Suprapubic skin (tissue), 4 donors: ENCODE measurements around the gene MAP2K2. TPM values are rescaled to one million over a fixed set of nuclear protein-coding genes. Genes with fewer than 3 reads are reported as not detected.
A peak's percentile ranks its signal among the peaks of the same experiment; 100 is the strongest.

Source experiments
- DNase-seq, 2 donors: peaks; one replicate each; pipeline ENCODE4 v3.0.0-alpha.2; 2019; ENCODE audit warnings: low spot score in 2 of 2
- H3K27ac ChIP-seq: fragments of 200-600 bp; sonication (generic); one replicate; pipeline ENCODE4 v1.5.1; 2019
- H3K27me3 ChIP-seq: fragments of 200-600 bp; sonication (generic); one replicate; pipeline ENCODE4 v1.5.1; 2019
- H3K36me3 ChIP-seq: fragments of 200-600 bp; sonication (generic); one replicate; pipeline ENCODE4 v1.5.1; 2019
- H3K4me1 ChIP-seq: fragments of 200-600 bp; sonication (generic); one replicate; pipeline ENCODE4 v1.5.1; 2019
- H3K4me3 ChIP-seq: fragments of 200-600 bp; sonication (generic); one replicate; pipeline ENCODE4 v1.5.1; 2019; ENCODE audit warnings: mild to moderate bottlenecking
- H3K9me3 ChIP-seq: fragments of 200-600 bp; sonication (generic); one replicate; pipeline ENCODE4 v1.5.1; 2019
- EP300 ChIP-seq: sonication (generic); formaldehyde crosslinking; IDR thresholded peaks from one replicate; pipeline ENCODE4 v1.6.1; 2017; ENCODE audit warnings: antibody characterized with exemption
- POLR2A ChIP-seq, 2 donors: fragments of 450-650 bp; IDR thresholded peaks; one replicate each; pipeline ENCODE4 v1.6.1; 2017; ENCODE audit warnings: antibody characterized with exemption in 2 of 2, mild to moderate bottlenecking in 2 of 2, moderate library complexity in 2 of 2
- POLR2AphosphoS5 ChIP-seq, 3 donors: sonication (generic); formaldehyde crosslinking; IDR thresholded peaks; one replicate each; pipeline ENCODE4 v1.6.1; 2017; ENCODE audit warnings: antibody characterized with exemption in 3 of 3
- WGBS: methylation state at CpG from one replicate; pipeline ENCODE4 v1.1.5; 2018; 5-methylcytosine and 5-hydroxymethylcytosine counted together
- total RNA-seq, 4 donors: library from RNA; depleted of rRNA; stranded (reverse); fragments of >200 nt; gene quantifications; one replicate each; pipeline ENCODE4 v1.1.0, GENCODE V29; 2016
- TF ChIP-seq, protein P1 (sequence below), 2 donors: fragments of 200-600 bp in 1 of 2; fragments of 450-650 bp in 1 of 2; sonication (generic) in 1 of 2; IDR thresholded peaks; one replicate each; pipeline ENCODE4 v1.5.1; 2016 to 2019; ENCODE audit warnings: antibody characterized with exemption in 2 of 2, mild to moderate bottlenecking in 1 of 2, moderate library complexity in 1 of 2

Gene MAP2K2
- total RNA-seq, 4 donors from 2014 or later, result 88.0 to 103 (median 95.0) TPM

DNA sequence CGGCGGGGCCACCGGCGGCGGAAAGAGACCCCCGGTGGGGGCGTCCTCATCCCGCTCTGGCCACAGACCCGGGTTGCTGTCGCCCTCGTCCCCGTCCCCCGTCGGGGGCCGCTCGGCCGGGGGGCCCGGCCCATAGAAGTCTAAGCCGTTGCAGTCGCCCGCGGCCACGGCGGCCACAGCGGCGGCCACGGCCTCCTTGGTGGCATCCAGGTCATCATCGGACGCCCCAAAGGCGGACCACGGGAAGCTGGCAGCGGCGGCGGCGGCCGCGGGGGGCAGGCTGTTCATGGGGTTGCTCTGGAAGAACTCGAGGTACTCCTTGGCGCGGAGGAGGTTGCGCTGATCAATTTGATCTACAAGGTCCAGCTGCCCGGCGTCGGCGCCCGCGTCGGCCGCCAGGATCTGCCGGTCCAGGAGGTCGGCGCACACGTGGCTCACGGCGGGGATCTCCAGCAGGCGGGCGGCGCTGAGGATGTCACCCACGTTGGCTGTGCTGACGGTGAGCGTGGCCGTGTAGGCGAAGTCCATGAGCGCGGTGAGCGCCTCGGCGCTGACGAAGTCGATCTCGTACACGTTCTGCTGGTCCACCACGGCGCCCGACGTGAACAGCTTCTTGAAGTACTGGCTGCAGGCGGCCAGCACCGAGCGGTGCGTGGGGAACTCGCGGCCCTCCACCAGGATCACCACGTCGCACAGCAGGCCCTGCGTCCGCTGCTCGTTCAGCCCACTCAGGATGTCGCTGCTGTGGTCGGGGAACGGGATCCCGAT, 69.3 kb downstream of the MAP2K2 start:
- TF ChIP-seq EP300, result no peak
- DNase-seq, result peak; percentile 62 to 76
- Histone ChIP-seq H3K9me3 (no peaks in the 10 kb centered on the region), H3K27ac (peak overlapping the region; percentile 10), H3K4me1 (peaks cover 59% of the 10 kb centered on the region), H3K27me3 (no peaks in the 10 kb centered on the region), H3K36me3 (peaks cover 39% of the 10 kb centered on the region), H3K4me3 (no peak overlapping the region)
- WGBS, result 95% methylated on average over 53 of the region's 91 CpGs

DNA sequence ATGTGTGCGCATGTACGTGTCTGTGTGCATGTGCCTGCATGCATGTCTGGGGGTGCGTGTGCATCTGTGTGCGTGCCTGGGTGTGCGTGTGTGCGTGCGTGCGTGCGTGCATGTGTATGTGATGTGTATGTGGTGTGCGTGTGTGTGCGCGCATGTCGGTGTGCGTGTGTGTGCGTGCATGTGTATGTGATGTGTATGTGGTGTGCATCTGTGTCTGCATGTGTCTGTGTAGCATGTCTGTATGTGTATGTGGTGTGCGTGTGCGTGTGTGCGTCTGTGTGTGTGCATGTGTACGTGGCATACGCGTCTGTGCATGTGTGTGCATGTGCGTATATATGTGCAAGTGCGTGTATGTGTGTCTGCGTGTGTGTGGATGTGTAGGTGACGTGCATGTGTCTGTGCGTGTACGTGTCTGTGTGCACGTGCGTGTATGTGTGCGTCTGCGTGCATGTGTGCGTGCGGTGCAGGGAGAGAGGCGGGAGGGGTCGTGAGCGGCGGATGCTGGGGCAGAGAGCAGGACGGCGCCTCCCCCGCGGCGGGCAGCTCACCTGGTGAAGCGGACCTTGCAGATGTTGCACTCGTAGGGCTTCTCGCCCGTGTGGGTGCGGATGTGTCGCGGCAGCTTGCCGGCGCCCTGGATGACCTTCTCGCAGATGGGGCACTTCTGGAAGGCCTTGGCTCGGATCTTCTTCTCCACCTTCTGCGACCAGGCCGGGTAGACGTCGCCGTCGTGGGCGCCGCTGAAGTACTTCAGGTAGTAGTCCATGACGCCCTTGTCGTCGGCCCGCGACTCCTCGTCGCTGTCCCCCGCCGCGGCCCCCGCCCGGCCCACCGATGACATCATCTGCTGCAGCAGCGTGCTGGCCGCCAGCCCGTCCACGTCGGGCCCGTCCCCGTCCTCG, 70.2 kb downstream of the MAP2K2 start:
- peaks cover 51% of the 10 kb centered on the region for H3K4me1 ChIP-seq
- peak overlapping the region; percentile 81 for H3K27ac ChIP-seq
- peak overlapping the region; percentile 17 for H3K4me3 ChIP-seq
- WGBS, result 87% methylated on average over 77 of the region's 82 CpGs
- TF ChIP-seq, protein P1, sequence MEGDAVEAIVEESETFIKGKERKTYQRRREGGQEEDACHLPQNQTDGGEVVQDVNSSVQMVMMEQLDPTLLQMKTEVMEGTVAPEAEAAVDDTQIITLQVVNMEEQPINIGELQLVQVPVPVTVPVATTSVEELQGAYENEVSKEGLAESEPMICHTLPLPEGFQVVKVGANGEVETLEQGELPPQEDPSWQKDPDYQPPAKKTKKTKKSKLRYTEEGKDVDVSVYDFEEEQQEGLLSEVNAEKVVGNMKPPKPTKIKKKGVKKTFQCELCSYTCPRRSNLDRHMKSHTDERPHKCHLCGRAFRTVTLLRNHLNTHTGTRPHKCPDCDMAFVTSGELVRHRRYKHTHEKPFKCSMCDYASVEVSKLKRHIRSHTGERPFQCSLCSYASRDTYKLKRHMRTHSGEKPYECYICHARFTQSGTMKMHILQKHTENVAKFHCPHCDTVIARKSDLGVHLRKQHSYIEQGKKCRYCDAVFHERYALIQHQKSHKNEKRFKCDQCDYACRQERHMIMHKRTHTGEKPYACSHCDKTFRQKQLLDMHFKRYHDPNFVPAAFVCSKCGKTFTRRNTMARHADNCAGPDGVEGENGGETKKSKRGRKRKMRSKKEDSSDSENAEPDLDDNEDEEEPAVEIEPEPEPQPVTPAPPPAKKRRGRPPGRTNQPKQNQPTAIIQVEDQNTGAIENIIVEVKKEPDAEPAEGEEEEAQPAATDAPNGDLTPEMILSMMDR (IDR thresholded peaks at IDR 0.05), result no peak
- no peak for TF ChIP-seq POLR2A (IDR thresholded peaks at IDR 0.05)
- no peak for TF ChIP-seq EP300
- no peak for TF ChIP-seq POLR2AphosphoS5 (IDR thresholded peaks at IDR 0.05)
- no peaks in the 10 kb centered on the region for H3K9me3 ChIP-seq
- no peaks in the 10 kb centered on the region for H3K27me3 ChIP-seq
- peaks cover 44% of the 10 kb centered on the region for H3K36me3 ChIP-seq
- DNase-seq, result peak; percentile 66 to 72

DNA sequence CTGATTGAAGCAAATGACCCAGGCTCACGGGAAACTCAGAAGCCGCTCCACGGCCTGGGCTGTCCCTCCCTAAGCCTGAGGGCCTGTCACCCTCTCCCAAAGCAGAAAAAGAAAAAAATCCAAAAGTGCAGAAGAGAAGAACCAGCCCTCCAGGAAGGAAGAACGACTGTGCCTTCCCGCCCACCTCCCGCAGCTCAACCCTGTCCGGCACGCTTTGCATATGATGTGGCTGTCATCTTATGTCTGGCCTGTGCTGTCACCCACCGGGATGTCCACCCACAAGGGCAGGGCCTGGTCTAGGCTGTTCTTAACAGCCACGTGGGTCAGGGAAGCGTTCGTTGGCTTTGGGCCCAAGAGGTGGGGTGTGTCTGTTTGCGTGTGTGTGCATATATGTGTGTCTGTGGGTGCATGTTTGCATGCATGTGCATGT, 70.9 kb downstream of the MAP2K2 start:
- Histone ChIP-seq H3K27me3 (no peaks in the 10 kb centered on the region), H3K27ac (peak overlapping the region; percentile 81), H3K9me3 (no peaks in the 10 kb centered on the region), H3K4me3 (peak overlapping the region; percentile 17), H3K4me1 (peaks cover 47% of the 10 kb centered on the region), H3K36me3 (peaks cover 51% of the 10 kb centered on the region)
- peak; percentile 66 to 79 for DNase-seq
- WGBS, result 16% methylated on average over 13 of the region's 13 CpGs
- TF ChIP-seq EP300 (no peak), POLR2AphosphoS5 (IDR thresholded peaks at IDR 0.05) (no peak), POLR2A (IDR thresholded peaks at IDR 0.05) (no peak)
- TF ChIP-seq, protein P1 (IDR thresholded peaks at IDR 0.05), result no peak

DNA sequence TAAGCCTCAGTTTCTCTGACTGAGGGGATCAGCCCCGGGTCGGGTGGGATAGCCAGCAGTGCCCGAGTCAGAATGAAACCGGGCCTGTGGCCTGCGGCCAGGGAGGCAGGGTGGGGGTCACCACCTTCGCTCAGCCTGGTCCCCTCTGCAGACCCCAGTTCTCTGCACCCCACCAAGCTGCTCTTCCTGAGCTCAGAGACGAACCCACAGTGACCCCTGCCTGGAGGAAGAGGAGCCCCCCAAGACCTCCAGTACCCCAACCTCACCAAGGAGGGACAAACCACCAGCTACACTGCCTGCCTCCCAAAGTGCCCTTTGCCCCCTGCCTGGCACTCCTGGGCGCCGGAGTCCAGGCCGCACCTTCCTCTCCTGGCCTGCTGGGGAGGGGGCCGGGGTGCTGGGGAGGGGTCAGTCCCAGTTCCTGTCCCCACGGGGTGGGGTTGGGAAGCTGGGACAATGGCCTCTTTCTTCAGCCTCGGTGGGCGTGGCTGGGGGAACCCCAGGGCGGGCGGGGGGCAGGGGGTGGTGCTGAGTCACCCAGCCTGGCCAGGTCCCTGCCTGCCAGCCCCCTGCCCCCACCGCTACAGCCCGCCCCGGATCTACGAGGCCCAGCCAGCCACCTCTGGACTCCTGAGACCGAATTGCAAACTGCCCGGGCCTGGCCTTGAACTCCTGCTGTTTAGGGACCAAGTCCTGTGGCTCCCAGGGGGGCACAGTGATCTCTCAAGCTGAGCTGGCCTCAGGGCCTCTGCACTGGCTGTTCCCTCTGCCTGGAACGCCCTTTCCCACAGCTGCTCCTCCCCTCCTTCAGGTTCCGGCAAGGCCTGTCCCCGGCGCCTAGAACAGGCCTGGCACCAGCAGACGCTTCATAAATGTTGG, 71.6 kb downstream of the MAP2K2 start:
- WGBS, result 49% methylated on average over 8 of the region's 27 CpGs

DNA sequence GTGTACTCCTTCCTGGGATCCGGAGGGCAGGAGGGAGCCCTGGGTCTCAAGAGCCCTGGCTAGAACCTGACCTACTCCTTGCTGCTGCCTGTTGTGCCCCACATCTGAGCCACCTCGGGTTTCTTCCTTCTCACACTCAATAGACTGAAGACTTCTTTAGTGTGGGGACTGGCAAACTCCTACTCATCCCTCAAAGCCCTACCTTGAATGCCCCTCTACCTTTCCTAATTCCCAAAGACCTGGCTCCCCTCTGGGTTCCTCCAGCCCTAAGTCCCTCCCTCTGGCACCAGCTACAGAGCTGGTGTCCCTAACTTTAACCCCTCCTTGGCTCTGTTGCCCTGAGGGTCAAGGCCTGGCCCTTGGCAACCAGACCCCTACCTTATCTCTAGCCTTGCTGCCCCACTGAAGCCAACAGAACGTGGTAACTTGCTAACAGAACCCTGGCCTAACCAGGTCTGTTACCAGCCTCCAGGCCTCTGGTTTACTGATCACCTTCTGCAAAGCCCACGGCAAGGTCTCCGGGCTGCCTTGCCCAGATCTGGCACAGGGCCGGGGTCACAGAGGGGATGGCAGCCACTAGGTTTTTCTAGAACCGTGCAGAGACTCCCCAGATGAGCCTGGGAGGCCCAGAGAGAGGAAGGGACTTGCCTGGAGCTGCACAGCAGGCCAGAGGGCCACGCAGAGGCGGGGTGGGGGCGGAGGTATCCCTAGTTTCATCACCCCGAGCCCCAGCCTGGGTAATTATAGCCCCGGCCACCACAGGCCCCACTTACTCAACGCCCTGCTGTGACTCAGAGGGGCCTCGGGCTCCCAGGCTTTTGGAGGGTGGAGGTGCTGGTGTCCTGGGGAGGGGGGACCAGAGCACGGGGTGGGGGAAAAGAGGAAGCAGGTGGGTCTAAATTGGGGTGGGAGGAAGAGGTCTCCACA, 72.5 kb downstream of the MAP2K2 start:
- H3K4me3 ChIP-seq, result peak overlapping the region; percentile 17
- WGBS, result 46% methylated on average over 10 of the region's 15 CpGs

More for the DNA sequence above, 71.6 kb downstream of the MAP2K2 start:
- peak; percentile 77 to 86 for DNase-seq
- peaks cover 57% of the 10 kb centered on the region for H3K36me3 ChIP-seq
- TF ChIP-seq POLR2AphosphoS5 (IDR thresholded peaks at IDR 0.05) (peak in 1 of 3 donors; percentile 8), EP300 (no peak)
- no peaks in the 10 kb centered on the region for H3K27me3 ChIP-seq
- H3K27ac ChIP-seq, result peak overlapping the region; percentile 81
- H3K4me3 ChIP-seq, result peak overlapping the region; percentile 17
- peaks cover 40% of the 10 kb centered on the region for H3K4me1 ChIP-seq
- no peaks in the 10 kb centered on the region for H3K9me3 ChIP-seq

More for the DNA sequence above, 72.5 kb downstream of the MAP2K2 start:
- DNase-seq, result peak in 1 of 2 donors; percentile 79
- Histone ChIP-seq H3K4me1 (peaks cover 37% of the 10 kb centered on the region), H3K36me3 (peaks cover 66% of the 10 kb centered on the region), H3K9me3 (no peaks in the 10 kb centered on the region), H3K27ac (peak overlapping the region; percentile 81), H3K27me3 (no peaks in the 10 kb centered on the region)
- no peak for TF ChIP-seq POLR2A (IDR thresholded peaks at IDR 0.05)
- TF ChIP-seq POLR2AphosphoS5 (IDR thresholded peaks at IDR 0.05), result no peak
- TF ChIP-seq, protein P1 (IDR thresholded peaks at IDR 0.05), result no peak
- no peak for TF ChIP-seq EP300
